ENCODE results near the gene C2orf92.
"Not testable (repeated sequence)": the region's sequence is repeated elsewhere in the genome, so short reads cannot be mapped to it uniquely, and the experiment has no call there.

Gene C2orf92

GRCh38 chr2:97669448-97669847 is at the start of gene C2orf92:
Gene C2orf92, plus strand, starts transcription at chr2:97669713. Its CDS starts 76 bp downstream, at chr2:97669789.
- no peak for DNase-seq

GRCh38 chr2:97620492-97620891 is 49.0 kb upstream of the C2orf92 start:
- DNase-seq, result not testable (repeated sequence)

GRCh38 chr2:97622976-97623375 is 46.5 kb upstream of the C2orf92 start:
- DNase-seq, result not testable (repeated sequence)

- DNase-seq, result not testable (repeated sequence)
Observed at GRCh38 chr2:97625354-97626048, 44.0 kb upstream of the C2orf92 start.

GRCh38 chr2:97626049-97626430 is 43.5 kb upstream of the C2orf92 start:
- not testable (repeated sequence) for DNase-seq

GRCh38 chr2:97644023-97644717 is 25.3 kb upstream of the C2orf92 start:
- no peak for DNase-seq

GRCh38 chr2:97645112-97645694 is 24.3 kb upstream of the C2orf92 start:
- peak; percentile 57 for DNase-seq

- peak; percentile 99 for DNase-seq
Observed at GRCh38 chr2:97645695-97646629, 23.6 kb upstream of the C2orf92 start, which contains the start of gene COX5B. Gene COX5B, plus strand, starts transcription at chr2:97646062. Its CDS starts 25 bp downstream, at chr2:97646087.

- no peak for DNase-seq
Observed at GRCh38 chr2:97646977-97647376, 22.5 kb upstream of the C2orf92 start.

- DNase-seq, result no peak
Observed at GRCh38 chr2:97651114-97651513, 18.4 kb upstream of the C2orf92 start.

- DNase-seq, result no peak
Observed at GRCh38 chr2:97653473-97653872, 16.0 kb upstream of the C2orf92 start.

- no peak for DNase-seq
Observed at GRCh38 chr2:97653874-97654273, 15.6 kb upstream of the C2orf92 start.

GRCh38 chr2:97654309-97654708 is 15.2 kb upstream of the C2orf92 start:
- DNase-seq, result no peak

GRCh38 chr2:97654791-97655190 is 14.7 kb upstream of the C2orf92 start:
- no peak for DNase-seq

GRCh38 chr2:97656129-97656755 is 13.3 kb upstream of the C2orf92 start:
- DNase-seq, result no peak

- no peak for DNase-seq
Observed at GRCh38 chr2:97656905-97657587, 12.5 kb upstream of the C2orf92 start.

- DNase-seq, result no peak
Observed at GRCh38 chr2:97657986-97658690, 11.4 kb upstream of the C2orf92 start.

GRCh38 chr2:97658691-97659157 is 10.8 kb upstream of the C2orf92 start:
- DNase-seq, result no peak

GRCh38 chr2:97659256-97660043 is 10.1 kb upstream of the C2orf92 start:
- no peak for DNase-seq

All from stimulated activated naive CD4-positive, alpha-beta T cell treated with Interleukin-2 at 50 U/mL for 16 hours (primary cell).